Measurements from ENCODE around the gene ACTBL2. TPM values are rescaled to one million over a fixed set of nuclear protein-coding genes. Genes with fewer than 3 reads are reported as not detected.

ACTBL2 gene
- total RNA-seq (2014; rRNA removed) (0.11 and 0.12 TPM in 2 replicates), Bru-seq, nascent RNA (not detected), BruChase-seq, experiment 1, labeled RNA remaining after a 6-hour chase (not detected), BruChase-seq, experiment 2, labeled RNA remaining after a 2-hour chase (not detected)
- long read RNA-seq, result 0 reads

GRCh38 chr5:57482671-57483106, at the start of gene ACTBL2:
Gene ACTBL2, minus strand, starts transcription at chr5:57482811. Its CDS starts 104 bp downstream, at chr5:57482707.
- DNase-seq (peak; percentile 58), ATAC-seq (peak; percentile 35)
- BruUV-seq (replicated peaks), result no TSS peak
- no peak within 1 kb of the TSS for H3K4me2 ChIP-seq (ENCODE audit: low read length)
- H3K4me3 ChIP-seq (ENCODE audit: low read length), result no peak within 1 kb of the TSS
- POLR2A ChIA-PET (ENCODE audit: unreplicated experiment), result no interaction called here
- no peaks in the 10 kb centered on the region for H3F3A ChIP-seq (ENCODE audit: low read length, unreplicated experiment)
- H4K20me1 ChIP-seq (ENCODE audit: low read length), result no peaks in the 10 kb centered on the region
- intact Hi-C loops (cut with micrococcal nuclease), result no loop called here
- no peak within 1 kb of the TSS for H3K9ac ChIP-seq (ENCODE audit: low read length)
- 0 out of 2 replicates have a peak, but pooled peaks cover 3% of the 10 kb centered on the region for H3K4me1 ChIP-seq (ENCODE audit: insufficient read depth, low read length)
- H3K27ac ChIP-seq (ENCODE audit: low read length), result 0 out of 2 replicates have a peak within 1 kb of the TSS, but pooled peaks have one; percentile 11
- H3K9me2 ChIP-seq (replicated peaks; ENCODE audit: low read length), result no peaks in the 10 kb centered on the region
- TF ChIP-seq EZH2phosphoT487 (IDR thresholded peaks at IDR 0.05; ENCODE audit: borderline replicate concordance, low read length) (no peak), EZH2 (IDR thresholded peaks at IDR 0.05; ENCODE audit: low read length, unreplicated experiment) (no peak), CTCF (conservative IDR thresholded peaks at IDR 0.05; ENCODE audit: low read depth, low read length) (no peak)
- no peaks in the 10 kb centered on the region for H3K36me3 ChIP-seq (ENCODE audit: low read depth, low read length)
- H3K79me2 ChIP-seq (ENCODE audit: low read length), result no peaks in the 10 kb centered on the region
- CTCF ChIA-PET, result no interaction called here
- H3K9me3 ChIP-seq (ENCODE audit: low read length), result no peaks in the 10 kb centered on the region
- H2AFZ ChIP-seq (ENCODE audit: low read length), result no peak within 1 kb of the TSS
- no peaks in the 10 kb centered on the region for H3K27me3 ChIP-seq (ENCODE audit: low read length)

- intact Hi-C loops (cut with micrococcal nuclease), result no loop called here
- peaks cover 6% of the 10 kb centered on the region; the same call in 1 of the 2 replicates for H3K4me1 ChIP-seq (ENCODE audit: insufficient read depth, low read length)
- no peaks in the 10 kb centered on the region for H3K9me2 ChIP-seq (replicated peaks; ENCODE audit: low read length)
- no peak overlapping the region for H3K9ac ChIP-seq (ENCODE audit: low read length)
- no TSS peak for BruUV-seq (replicated peaks)
- H3K9me3 ChIP-seq (ENCODE audit: low read length), result no peaks in the 10 kb centered on the region
- no peaks in the 10 kb centered on the region for H3F3A ChIP-seq (ENCODE audit: low read length, unreplicated experiment)
- no peaks in the 10 kb centered on the region for H4K20me1 ChIP-seq (ENCODE audit: low read length)
- ChIA-PET CTCF (no interaction called here), POLR2A (ENCODE audit: unreplicated experiment) (no interaction called here)
- DNase-seq (no peak), ATAC-seq (no peak)
- no peak overlapping the region for H3K4me2 ChIP-seq (ENCODE audit: low read length)
- TF ChIP-seq CTCF (conservative IDR thresholded peaks at IDR 0.05; ENCODE audit: low read depth, low read length), result no peak
- TF ChIP-seq EZH2phosphoT487 (IDR thresholded peaks at IDR 0.05; ENCODE audit: borderline replicate concordance, low read length), result no peak
- no peak for TF ChIP-seq EZH2 (IDR thresholded peaks at IDR 0.05; ENCODE audit: low read length, unreplicated experiment)
- H2AFZ ChIP-seq (ENCODE audit: low read length), result no peak overlapping the region
- no peak overlapping the region for H3K4me3 ChIP-seq (ENCODE audit: low read length)
- no peaks in the 10 kb centered on the region for H3K79me2 ChIP-seq (ENCODE audit: low read length)
- no peaks in the 10 kb centered on the region for H3K27me3 ChIP-seq (ENCODE audit: low read length)
- no peak overlapping the region for H3K27ac ChIP-seq (ENCODE audit: low read length)
- H3K36me3 ChIP-seq (ENCODE audit: low read depth, low read length), result no peaks in the 10 kb centered on the region
Observed at GRCh38 chr5:57531333-57531732, 48.7 kb upstream of the ACTBL2 start.

GRCh38 chr5:57529864-57530263, 47.3 kb upstream of the ACTBL2 start:
- no peaks in the 10 kb centered on the region for H4K20me1 ChIP-seq (ENCODE audit: low read length)
- intact Hi-C loops (cut with micrococcal nuclease), result no loop called here
- H3K27me3 ChIP-seq (ENCODE audit: low read length), result no peaks in the 10 kb centered on the region
- ATAC-seq (no peak), DNase-seq (no peak)
- H3F3A ChIP-seq (ENCODE audit: low read length, unreplicated experiment), result no peaks in the 10 kb centered on the region
- H3K4me3 ChIP-seq (ENCODE audit: low read length), result no peak overlapping the region
- no peak overlapping the region for H2AFZ ChIP-seq (ENCODE audit: low read length)
- BruUV-seq (replicated peaks), result no TSS peak
- ChIA-PET CTCF (no interaction called here), POLR2A (ENCODE audit: unreplicated experiment) (no interaction called here)
- H3K27ac ChIP-seq (ENCODE audit: low read length), result no peak overlapping the region
- no peak overlapping the region for H3K9ac ChIP-seq (ENCODE audit: low read length)
- TF ChIP-seq CTCF (conservative IDR thresholded peaks at IDR 0.05; ENCODE audit: low read depth, low read length), result no peak
- TF ChIP-seq EZH2 (IDR thresholded peaks at IDR 0.05; ENCODE audit: low read length, unreplicated experiment), result no peak
- TF ChIP-seq EZH2phosphoT487 (IDR thresholded peaks at IDR 0.05; ENCODE audit: borderline replicate concordance, low read length), result no peak
- H3K36me3 ChIP-seq (ENCODE audit: low read depth, low read length), result no peaks in the 10 kb centered on the region
- H3K4me1 ChIP-seq (ENCODE audit: insufficient read depth, low read length), result peaks cover 6% of the 10 kb centered on the region; the same call in 1 of the 2 replicates
- H3K4me2 ChIP-seq (ENCODE audit: low read length), result no peak overlapping the region
- H3K9me2 ChIP-seq (replicated peaks; ENCODE audit: low read length), result no peaks in the 10 kb centered on the region
- H3K9me3 ChIP-seq (ENCODE audit: low read length), result no peaks in the 10 kb centered on the region
- no peaks in the 10 kb centered on the region for H3K79me2 ChIP-seq (ENCODE audit: low read length)

All from PC-3 (cell line).